ENCODE measurements around the gene PPM1B. TPM values are rescaled to one million over a fixed set of nuclear protein-coding genes. Genes with fewer than 3 reads are reported as not detected.

PPM1B gene
- total and polyA plus RNA-seq, 2 donors (not counting 3 experiments of a cell fraction or from before 2014, with no cell fraction given) = 8.0 to 24.1 TPM

- Histone ChIP-seq H4K20me1 (replicated peaks; ENCODE audit: control insufficient read depth, extremely low read depth, insufficient read depth, low read length) (no peaks in the 10 kb centered on the region), H3K79me2 (ENCODE audit: control insufficient read depth, insufficient read depth, low read length) (peaks cover 31% of the 10 kb centered on the region), H2AFZ (ENCODE audit: low read depth, low read length) (peak overlapping the region; percentile 80), H3K4me3 (replicated peaks in 1 of 3; ENCODE audit: insufficient read depth in 1 of 3, low read depth in 1 of 3, low read length in 3 of 3) (peak overlapping the region; percentile 21 to 82 (median 38)), H3K4me1 (ENCODE audit: control insufficient read depth, extremely low read depth, insufficient read depth, low read length) (peaks cover 15% of the 10 kb centered on the region), H3K4me2 (ENCODE audit: insufficient read depth, low read length) (peak overlapping the region; percentile 71), H3K27me3 (ENCODE audit: control insufficient read depth in 2 of 2, insufficient read depth in 2 of 2, low read length in 2 of 2) (peaks cover 0 to 5% of the 10 kb centered on the region in 2 experiments), H3K9ac (replicated peaks; ENCODE audit: extremely low read depth, insufficient read depth, low read length) (peak overlapping the region; percentile 97), H3K27ac (ENCODE audit: insufficient read depth, low read depth, low read length) (peak overlapping the region; percentile 97), H3K36me3 (ENCODE audit: control insufficient read depth in 2 of 2, extremely low read depth in 1 of 2, insufficient read depth in 2 of 2, low read length in 2 of 2) (no peaks in the 10 kb centered on the region), H3K9me3 (replicated peaks; ENCODE audit: control insufficient read depth, insufficient read depth, low read length) (no peaks in the 10 kb centered on the region), H3K9me1 (replicated peaks; ENCODE audit: control insufficient read depth, extremely low read depth, insufficient read depth, low read length) (no peaks in the 10 kb centered on the region)
- CTCF ChIA-PET = interaction anchor here (1.4 to 1.6 kb wide), 2 partner anchors 14 to 123 kb away, joined by 3 to 4 read pairs; no protein-coding TSS in a partner anchor
- BruUV-seq (replicated peaks) = TSS peak; percentile 70
- DNase-seq (ENCODE audit: low read depth, low spot score) (no peak), FAIRE-seq (no peak)
- intact Hi-C loops (cut with micrococcal nuclease) = no loop called here
- POLR2A ChIA-PET = interaction anchor here (0.6 kb wide), 1 partner anchor 24 kb away, joined by 3 read pairs; no protein-coding TSS in a partner anchor
- dilution Hi-C loops (cut with MboI; ENCODE audit: extremely low pct_ligation_motif_present, low sequenced_read_pairs) = no loop called here
- TF ChIP-seq CTCF (IDR thresholded peaks at IDR 0.05; ENCODE audit: extremely low read depth in 1 of 2, insufficient read depth in 1 of 2, low read depth in 1 of 2, low read length in 2 of 2) (no peak), GATA2 (IDR thresholded peaks at IDR 0.05; ENCODE audit: insufficient read depth, insufficient read length, low read depth, low read length) (no peak), JUN (IDR thresholded peaks at IDR 0.05; ENCODE audit: borderline replicate concordance, insufficient read depth, insufficient read length, low read depth) (no peak), POLR2A (IDR thresholded peaks at IDR 0.05; ENCODE audit: low read depth, low read length) (no peak), MAX (IDR thresholded peaks at IDR 0.05; ENCODE audit: insufficient read depth, insufficient read length) (no peak), FOS (IDR thresholded peaks at IDR 0.05; ENCODE audit: borderline replicate concordance, insufficient read depth, low read length) (no peak), POLR2AphosphoS5 (IDR thresholded peaks at IDR 0.05; ENCODE audit: insufficient read depth, low read depth, low read length) (no peak), MYC (IDR thresholded peaks at IDR 0.05; ENCODE audit: low read depth, low read length) (no peak)
Measured at GRCh38 chr2:44167311-44167907, 1.3 kb upstream of the PPM1B start.

Data from endothelial cell of umbilical vein (primary cell).